Activated CD8-positive, alpha-beta T cell treated with anti-CD3 and anti-CD28 coated beads for 36 hours (primary cell): Measurements from ENCODE around the gene SHE. TPM values are rescaled to one million over a fixed set of nuclear protein-coding genes. Genes with fewer than 3 reads are reported as not detected.
A peak's percentile ranks its signal among the peaks of the same experiment; 100 is the strongest.

Experiments
- ATAC-seq: fragments of 200-7000 bp; cut with Tn5 transposase; one replicate; pipeline ENCODE4 v1.10.0; 2021; ENCODE audit warnings: mild to moderate bottlenecking, moderate library complexity
- CTCF ChIA-PET: fragments of 350-600 bp; sonication (Branson Sonifier 250); formaldehyde crosslinking; loops from one replicate; lab custom pipeline; 2021; ENCODE audit warnings: antibody characterized with exemption; lab: Charles Lee
- POLR2A ChIA-PET: fragments of 350-600 bp; sonication (Branson Sonifier 250); formaldehyde crosslinking; loops from one replicate; lab custom pipeline; 2021; ENCODE audit warnings: antibody characterized with exemption; lab: Charles Lee
- DNase-seq: peaks from one replicate; pipeline ENCODE4 v3.0.0-alpha.2; 2020
- H3K27ac Mint-ChIP-seq: one replicate; pipeline ENCODE4 v1.8.0; 2021; ENCODE audit warnings: mild to moderate bottlenecking, mixed read lengths
- H3K27me3 Mint-ChIP-seq: one replicate; pipeline ENCODE4 v1.8.0; 2021; ENCODE audit warnings: mixed read lengths
- H3K36me3 Mint-ChIP-seq: one replicate; pipeline ENCODE4 v1.8.0; 2021; ENCODE audit warnings: low read depth, mixed read lengths
- H3K4me1 Mint-ChIP-seq: one replicate; pipeline ENCODE4 v1.8.0; 2021; ENCODE audit warnings: low read depth, mixed read lengths
- H3K4me3 Mint-ChIP-seq: one replicate; pipeline ENCODE4 v1.8.0; 2021; ENCODE audit warnings: mild to moderate bottlenecking, moderate library complexity, mixed read lengths
- H3K9me3 Mint-ChIP-seq: one replicate; pipeline ENCODE4 v1.8.0; 2021; ENCODE audit warnings: mixed read lengths
- CTCF ChIP-seq: fragments of 200-600 bp; IDR thresholded peaks from one replicate; pipeline ENCODE4 v1.8.0; 2022; ENCODE audit warnings: antibody characterized with exemption, mild to moderate bottlenecking
- intact Hi-C: fragments of 100-400 bp; cut with micrococcal nuclease; formaldehyde crosslinking; loops from one replicate; pipeline ENCODE4 v1.10.0; 2022
- total RNA-seq, 2 experiments: library from RNA; stranded (reverse); gene quantifications; one replicate each; pipeline ENCODE4 v1.2.3, GENCODE V29; 2021

SHE gene
- total RNA-seq, 2 experiments from 2014 or later: not detected

DNA sequence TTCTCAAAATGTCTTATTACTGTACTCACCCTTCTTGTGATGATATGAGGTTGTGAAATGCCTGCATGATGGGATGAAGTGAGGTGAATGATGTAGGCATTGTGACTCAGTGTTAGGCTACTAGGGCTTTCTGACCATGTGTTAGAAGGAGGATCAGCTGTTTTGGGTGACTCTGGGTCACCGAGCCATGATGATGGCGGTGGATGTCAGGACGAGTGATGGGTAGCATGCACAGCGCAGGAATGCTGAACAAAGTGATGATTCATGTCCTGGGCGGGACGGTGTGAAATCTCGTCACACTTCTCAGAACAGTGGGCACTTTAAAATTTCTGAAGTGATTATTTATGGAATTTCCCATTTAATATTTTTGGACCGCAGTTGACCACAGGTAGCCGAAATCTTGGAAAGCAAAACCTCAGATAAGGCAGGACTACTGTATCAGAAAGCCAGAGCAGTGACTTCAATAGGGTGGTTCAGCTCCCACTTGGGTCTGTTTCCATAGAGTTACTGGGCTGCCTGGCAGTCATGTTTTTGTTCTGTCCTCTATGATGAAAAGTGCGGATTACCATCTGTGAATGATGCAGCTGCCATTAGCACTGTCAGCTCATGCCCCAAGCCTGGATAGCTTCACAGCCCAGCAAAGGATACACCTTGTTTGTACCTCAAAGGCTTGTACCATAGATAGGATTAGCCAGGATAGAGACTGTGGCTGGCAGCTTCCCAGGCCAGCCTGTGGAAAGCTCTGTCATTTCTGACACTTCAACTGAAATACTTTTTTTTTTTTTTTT is 70.4 kb downstream of the SHE start:
- DNase-seq: peak; percentile 73

DNA sequence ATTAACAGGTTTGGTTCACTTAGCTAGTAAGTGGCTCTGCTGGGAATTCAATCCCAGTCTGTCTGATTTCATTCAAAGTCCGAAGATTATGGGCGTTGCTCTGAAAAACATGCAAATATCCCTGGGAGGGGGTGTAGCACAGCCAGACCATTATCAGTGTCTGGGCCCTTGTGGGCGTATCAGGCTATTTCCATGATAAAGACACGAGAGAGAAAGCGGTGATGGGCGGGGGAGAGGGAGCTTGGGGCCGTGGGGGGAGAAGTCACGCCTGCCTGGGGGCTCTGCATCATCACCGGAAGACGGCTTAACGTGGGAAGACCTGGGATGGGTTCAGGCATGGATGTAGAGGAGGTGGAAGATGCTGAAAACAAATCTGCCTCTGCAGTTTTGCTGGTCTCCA is 71.3 kb downstream of the SHE start:
- Mint-ChIP-seq H3K9me3 (no peaks in the 10 kb centered on the region), H3K4me1 (peaks cover 27% of the 10 kb centered on the region), H3K27me3 (no peaks in the 10 kb centered on the region), H3K36me3 (peaks cover 7% of the 10 kb centered on the region), H3K4me3 (no peak overlapping the region), H3K27ac (no peak overlapping the region)
- no peak for DNase-seq
- ATAC-seq: no peak
- intact Hi-C loops: no loop called here
- no peak for TF ChIP-seq CTCF
- CTCF ChIA-PET: interaction anchor here (1.2 to 2.3 kb wide), 6 partner anchors 11 to 116 kb away, joined by 3 to 7 read pairs (median 4); no protein-coding TSS in a partner anchor
- POLR2A ChIA-PET: interaction anchor here (0.6 to 1.4 kb wide), 2 partner anchors 11 to 66 kb away, joined by 3 to 4 read pairs; no protein-coding TSS in a partner anchor

More for the DNA sequence above, 70.4 kb downstream of the SHE start:
- no peaks in the 10 kb centered on the region for H3K9me3 Mint-ChIP-seq
- CTCF ChIA-PET: interaction anchor here (1.2 to 2.3 kb wide), 2 partner anchors 10 to 106 kb away, joined by 3 to 7 read pairs; no protein-coding TSS in a partner anchor
- no peaks in the 10 kb centered on the region for H3K27me3 Mint-ChIP-seq
- intact Hi-C loops: no loop called here
- ATAC-seq: peak; percentile 81
- no peak for TF ChIP-seq CTCF
- peaks cover 25% of the 10 kb centered on the region for H3K4me1 Mint-ChIP-seq
- no peak overlapping the region for H3K4me3 Mint-ChIP-seq
- POLR2A ChIA-PET: interaction anchor here (1.4 kb wide), 1 partner anchor 12 kb away, joined by 3 read pairs; no protein-coding TSS in a partner anchor
- H3K36me3 Mint-ChIP-seq: peaks cover 7% of the 10 kb centered on the region
- H3K27ac Mint-ChIP-seq: peak overlapping the region; percentile 40

DNA sequence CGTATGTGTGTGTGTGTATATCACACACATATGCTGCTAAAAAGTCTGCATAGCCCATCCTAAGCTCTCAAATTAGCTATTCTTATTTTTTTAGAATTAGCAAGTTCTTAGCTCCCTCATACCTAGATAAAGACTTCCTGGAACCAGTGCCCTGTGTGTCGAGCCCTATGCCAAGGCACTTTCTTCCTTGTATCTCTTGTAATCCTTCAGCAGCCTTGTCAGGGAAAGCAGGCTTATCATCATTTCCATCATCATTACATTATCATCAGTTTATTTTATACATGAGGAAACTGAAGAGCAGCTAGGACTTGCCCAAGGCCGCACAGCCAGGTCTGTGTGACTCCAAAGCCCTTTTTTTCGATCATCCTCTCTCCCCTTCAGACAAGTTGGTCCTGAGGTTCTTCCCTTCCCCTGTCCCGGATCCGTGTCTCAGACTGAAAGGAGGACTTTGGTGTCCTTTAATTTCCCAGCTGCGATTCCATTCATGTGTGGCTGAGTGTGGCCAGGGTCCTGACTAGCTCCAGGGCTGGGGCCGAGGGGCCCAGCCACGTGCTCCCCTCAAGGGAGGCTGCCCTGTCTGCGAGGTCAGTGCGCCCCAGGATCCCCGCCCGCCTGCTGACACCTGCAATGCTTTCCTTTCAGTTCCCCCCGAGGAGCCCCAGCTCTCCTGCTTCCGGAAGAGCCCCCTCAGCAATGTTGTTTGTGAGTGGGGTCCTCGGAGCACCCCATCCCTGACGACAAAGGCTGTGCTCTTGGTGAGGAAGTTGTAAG is 72.2 kb downstream of the SHE start:
- no peak overlapping the region for H3K27ac Mint-ChIP-seq
- H3K4me3 Mint-ChIP-seq: no peak overlapping the region
- no peaks in the 10 kb centered on the region for H3K9me3 Mint-ChIP-seq
- ATAC-seq: no peak
- H3K27me3 Mint-ChIP-seq: no peaks in the 10 kb centered on the region
- intact Hi-C loops: no loop called here
- POLR2A ChIA-PET: interaction anchor here (0.6 to 1.2 kb wide), 4 partner anchors 9 to 66 kb away, joined by 3 to 4 read pairs (median 3); no protein-coding TSS in a partner anchor
- CTCF ChIA-PET: interaction anchor here (0.8 to 2.3 kb wide), 9 partner anchors 9 to 117 kb away, joined by 3 to 7 read pairs (median 4); no protein-coding TSS in a partner anchor
- H3K4me1 Mint-ChIP-seq: peaks cover 31% of the 10 kb centered on the region
- peaks cover 7% of the 10 kb centered on the region for H3K36me3 Mint-ChIP-seq
- no peak for DNase-seq
- TF ChIP-seq CTCF: no peak

Other genes starting within 250 kb of the SHE start
- 100 to 1,000 TPM; 163 to 170 TPM for gene HAX1, start 229.8 kb downstream of the SHE start, total RNA-seq
- gene AQP10, start 181.3 kb downstream of the SHE start, total RNA-seq: under 1 TPM in 1 of 2 experiments, not detected in 1; 0.14 TPM
- gene ATP8B2, start 176.9 kb downstream of the SHE start, total RNA-seq: 10 to 100 TPM; 52.2 to 54.7 TPM
- 1 to 10 TPM; 2.2 to 2.5 TPM for gene IL6R, start 97.1 kb downstream of the SHE start, total RNA-seq
- not detected for gene TDRD10, start 193 bp downstream of the SHE start, total RNA-seq
- 10 to 100 TPM; 71.2 to 74.6 TPM for gene UBE2Q1, start 56.2 kb upstream of the SHE start, total RNA-seq
- gene CHRNB2, start 65.4 kb upstream of the SHE start, total RNA-seq: not detected
- 100 to 1,000 TPM; 261 to 267 TPM for gene ADAR, start 105.8 kb upstream of the SHE start, total RNA-seq